Loucy (cell line): ENCODE measurements around the gene LDHB.
"Not testable (repeated sequence)": the region's sequence is repeated elsewhere in the genome, so short reads cannot be mapped to it uniquely, and the experiment has no call there.

ENCODE experiments used
- H2AFZ ChIP-seq: fragments of 200-600 bp; sonication (generic); 2 replicates; pipeline ENCODE4 v1.6.0; 2016; ENCODE audit warnings: antibody characterized with exemption, mild to moderate bottlenecking, low read length, moderate library complexity
- H3F3A ChIP-seq: fragments of 200-600 bp; 2 replicates; pipeline ENCODE4 v1.6.0; 2016; ENCODE audit warnings: antibody characterized with exemption, low read depth, mild to moderate bottlenecking
- H3K27me3 ChIP-seq: fragments of 200-600 bp; sonication (generic); 2 replicates; pipeline ENCODE4 v1.6.1; 2014; ENCODE audit warnings: low read length, mild to moderate bottlenecking; ENCODE audit not compliant: insufficient read depth, poor library complexity, severe bottlenecking
- H3K36me3 ChIP-seq: fragments of 200-600 bp; sonication (generic); 2 replicates; pipeline ENCODE4 v1.6.1; 2016; ENCODE audit warnings: low read length; ENCODE audit not compliant: insufficient read depth
- H3K4me1 ChIP-seq: fragments of 200-600 bp; sonication (generic); 2 replicates; pipeline ENCODE4 v1.5.1; 2014; ENCODE audit warnings: low read length, mild to moderate bottlenecking; ENCODE audit not compliant: insufficient read depth, poor library complexity, severe bottlenecking
- H3K4me2 ChIP-seq: fragments of 200-600 bp; sonication (generic); 2 replicates; pipeline ENCODE4 v1.6.0; 2014; ENCODE audit warnings: antibody characterized with exemption, low read length, low read depth, mild to moderate bottlenecking; ENCODE audit not compliant: poor library complexity, severe bottlenecking
- H3K4me3 ChIP-seq: fragments of 200-600 bp; sonication (generic); 2 replicates; pipeline ENCODE4 v1.5.1; 2014; ENCODE audit warnings: low read length, mild to moderate bottlenecking, mixed read lengths; ENCODE audit not compliant: poor library complexity, severe bottlenecking
- H3K79me2 ChIP-seq: fragments of 200-600 bp; sonication (generic); 2 replicates; pipeline ENCODE4 v1.6.1; 2014; ENCODE audit warnings: low read length; ENCODE audit not compliant: insufficient read depth
- H3K9ac ChIP-seq: fragments of 200-600 bp; sonication (generic); 2 replicates; pipeline ENCODE4 v1.6.0; 2014; ENCODE audit warnings: mild to moderate bottlenecking, low read depth, low read length, moderate library complexity; ENCODE audit not compliant: poor library complexity, severe bottlenecking
- H3K9me2 ChIP-seq: fragments of 200-600 bp; sonication (generic); replicated peaks from 2 replicates; pipeline ENCODE4 v1.6.1; 2016; ENCODE audit warnings: low read depth, low read length, mixed read lengths
- H3K9me3 ChIP-seq: fragments of 200-600 bp; sonication (generic); 2 replicates; pipeline ENCODE4 v1.6.1; 2014; ENCODE audit warnings: mild to moderate bottlenecking, antibody characterized with exemption, low read length, low read depth; ENCODE audit not compliant: insufficient read depth
- H4K20me1 ChIP-seq: fragments of 200-600 bp; sonication (generic); 2 replicates; pipeline ENCODE4 v1.6.0; 2014; ENCODE audit warnings: antibody characterized with exemption, low read length, mild to moderate bottlenecking; ENCODE audit not compliant: insufficient read depth, poor library complexity, severe bottlenecking
- EZH2phosphoT487 ChIP-seq: fragments of 200-600 bp; IDR thresholded peaks from 2 replicates; pipeline ENCODE4 v1.6.1; 2018; ENCODE audit warnings: antibody characterized with exemption, mild to moderate bottlenecking, moderate library complexity, borderline replicate concordance
- TF ChIP-seq, protein P1 (sequence below): fragments of 200-600 bp; sonication (generic); conservative IDR thresholded peaks from 2 replicates; pipeline ENCODE4 v1.5.1; 2014; ENCODE audit warnings: mild to moderate bottlenecking, antibody characterized with exemption, low read length

The LDHB gene

DNA sequence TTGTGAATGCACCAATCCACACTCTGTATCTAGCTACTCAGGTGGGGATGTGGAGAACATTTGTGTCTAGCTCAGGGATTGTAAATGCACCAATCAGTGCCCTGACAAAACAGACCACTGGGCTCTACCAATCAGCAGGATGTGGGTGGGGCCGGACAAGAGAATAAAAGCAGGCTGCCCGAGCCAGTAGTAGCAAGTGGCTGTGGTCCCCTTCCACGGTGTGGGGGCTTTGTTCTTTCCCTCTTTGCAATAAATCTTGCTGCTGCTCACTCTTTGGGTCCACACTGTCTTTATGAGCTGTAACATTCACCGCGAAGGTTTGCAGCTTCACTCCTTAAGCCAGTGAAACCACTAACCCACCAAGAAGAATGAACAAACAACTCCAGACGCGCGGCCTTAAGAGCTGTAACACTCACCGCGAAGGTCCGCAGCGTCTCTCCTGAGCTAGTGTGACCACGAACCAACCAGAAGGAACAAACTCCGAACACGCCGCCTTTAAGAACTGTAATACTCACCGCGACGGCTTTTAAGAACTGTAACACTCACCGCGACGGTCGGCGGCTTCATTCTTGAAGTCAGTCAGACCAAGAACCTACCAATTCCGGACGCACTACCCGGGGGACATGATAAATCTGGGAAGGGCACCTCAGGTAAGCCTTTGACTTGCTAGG lies 4.6 kb upstream of the LDHB start:
- TF ChIP-seq, protein P1, sequence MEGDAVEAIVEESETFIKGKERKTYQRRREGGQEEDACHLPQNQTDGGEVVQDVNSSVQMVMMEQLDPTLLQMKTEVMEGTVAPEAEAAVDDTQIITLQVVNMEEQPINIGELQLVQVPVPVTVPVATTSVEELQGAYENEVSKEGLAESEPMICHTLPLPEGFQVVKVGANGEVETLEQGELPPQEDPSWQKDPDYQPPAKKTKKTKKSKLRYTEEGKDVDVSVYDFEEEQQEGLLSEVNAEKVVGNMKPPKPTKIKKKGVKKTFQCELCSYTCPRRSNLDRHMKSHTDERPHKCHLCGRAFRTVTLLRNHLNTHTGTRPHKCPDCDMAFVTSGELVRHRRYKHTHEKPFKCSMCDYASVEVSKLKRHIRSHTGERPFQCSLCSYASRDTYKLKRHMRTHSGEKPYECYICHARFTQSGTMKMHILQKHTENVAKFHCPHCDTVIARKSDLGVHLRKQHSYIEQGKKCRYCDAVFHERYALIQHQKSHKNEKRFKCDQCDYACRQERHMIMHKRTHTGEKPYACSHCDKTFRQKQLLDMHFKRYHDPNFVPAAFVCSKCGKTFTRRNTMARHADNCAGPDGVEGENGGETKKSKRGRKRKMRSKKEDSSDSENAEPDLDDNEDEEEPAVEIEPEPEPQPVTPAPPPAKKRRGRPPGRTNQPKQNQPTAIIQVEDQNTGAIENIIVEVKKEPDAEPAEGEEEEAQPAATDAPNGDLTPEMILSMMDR, result no peak
- TF ChIP-seq EZH2phosphoT487, result no peak
- Histone ChIP-seq H3K9ac (no peak overlapping the region), H3K27me3 (no peaks in the 10 kb centered on the region), H2AFZ (no peak overlapping the region), H3K4me1 (peaks cover 13% of the 10 kb centered on the region), H3K36me3 (no peaks in the 10 kb centered on the region), H3K4me2 (no peak overlapping the region), H3K79me2 (peaks cover 4% of the 10 kb centered on the region), H3K9me3 (no peaks in the 10 kb centered on the region), H4K20me1 (peaks cover 3% of the 10 kb centered on the region), H3K4me3 (no peak overlapping the region), H3K9me2 (no peaks in the 10 kb centered on the region), H3F3A (no peaks in the 10 kb centered on the region)

DNA sequence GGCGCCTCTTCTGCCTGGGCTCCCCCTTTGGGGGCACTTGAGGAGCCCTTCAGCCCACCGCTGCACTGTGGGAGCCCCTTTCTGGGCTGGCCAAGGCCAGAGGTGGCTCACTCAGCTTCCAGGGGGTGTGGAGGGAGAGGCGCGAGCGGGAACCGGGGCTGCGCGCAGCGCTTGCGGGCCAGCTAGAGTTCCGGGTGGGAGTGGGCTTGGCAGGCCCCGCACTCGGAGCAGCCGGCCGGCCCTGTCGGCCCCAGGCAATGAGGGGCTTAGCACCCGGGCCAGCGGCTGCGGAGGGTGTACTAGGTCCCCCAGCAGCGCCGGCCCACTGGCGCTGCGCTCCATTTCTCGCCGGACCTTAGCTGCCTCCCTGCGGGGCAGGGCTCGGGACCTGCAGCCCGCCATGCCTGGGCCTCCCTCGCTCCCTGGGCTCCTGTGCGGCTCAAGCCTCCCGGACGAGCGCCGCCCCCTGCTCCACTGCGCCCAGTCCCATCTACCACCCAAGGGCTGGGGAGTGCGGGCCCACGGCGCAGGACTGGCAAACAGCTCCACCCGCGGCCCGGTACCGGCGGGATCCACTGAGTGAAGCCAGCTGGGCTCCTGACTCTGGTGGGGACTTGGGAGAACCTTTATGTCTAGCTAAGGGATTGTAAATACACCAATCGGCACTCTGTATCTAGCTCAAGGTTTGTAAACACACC lies 3.9 kb upstream of the LDHB start:
- not testable (repeated sequence) for H3K36me3 ChIP-seq
- H3K4me1 ChIP-seq, result peaks cover 15% of the 10 kb centered on the region

DNA sequence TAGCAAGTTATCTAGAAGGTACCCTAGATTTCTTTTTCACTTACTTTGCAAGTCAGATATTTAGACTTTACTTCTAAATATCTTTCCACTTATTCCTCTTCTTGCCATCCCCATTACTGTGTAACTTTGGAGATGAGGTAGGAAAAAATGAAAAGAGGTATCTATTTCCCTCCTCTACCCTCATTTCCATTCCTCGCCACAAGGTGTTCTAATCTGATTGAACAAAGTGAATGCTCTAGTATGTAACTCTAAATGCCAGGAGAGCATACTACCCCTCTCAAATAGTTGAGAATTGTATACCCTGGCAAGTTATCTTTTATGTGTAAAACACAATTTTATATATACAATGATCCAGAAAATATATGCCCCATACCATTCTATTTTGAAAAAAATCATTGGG lies 1.7 kb upstream of the LDHB start:
- H3K36me3 ChIP-seq, result peaks cover 4% of the 10 kb centered on the region
- no peak overlapping the region for H3K9ac ChIP-seq
- H3K27me3 ChIP-seq, result no peaks in the 10 kb centered on the region
- no peaks in the 10 kb centered on the region for H3F3A ChIP-seq
- H3K79me2 ChIP-seq, result peaks cover 32% of the 10 kb centered on the region
- peaks cover 33% of the 10 kb centered on the region for H3K4me1 ChIP-seq
- TF ChIP-seq, protein P1, result peak; percentile 49
- TF ChIP-seq EZH2phosphoT487, result no peak
- no peak overlapping the region for H2AFZ ChIP-seq
- no peaks in the 10 kb centered on the region for H3K9me3 ChIP-seq
- no peak overlapping the region for H3K4me2 ChIP-seq
- no peak overlapping the region for H3K4me3 ChIP-seq
- H3K9me2 ChIP-seq, result no peaks in the 10 kb centered on the region
- peaks cover 30% of the 10 kb centered on the region for H4K20me1 ChIP-seq

More for the DNA sequence above, 3.9 kb upstream of the LDHB start:
- not testable (repeated sequence) for H3K9me2 ChIP-seq, H3K9me3 ChIP-seq, H3F3A ChIP-seq, H3K4me2 ChIP-seq, H3K9ac ChIP-seq, H3K4me3 ChIP-seq, H4K20me1 ChIP-seq, H3K27me3 ChIP-seq, H2AFZ ChIP-seq
- H3K79me2 ChIP-seq, result peaks cover 11% of the 10 kb centered on the region
